Activated CD8-positive, alpha-beta memory T cell treated with anti-CD3 and anti-CD28 coated beads, Interleukin-2, amount 50 U/mL, for 1 hour (primary cell): ENCODE measurements around the gene SRCAP.
"Not testable (repeated sequence)": the region's sequence is repeated elsewhere in the genome, so short reads cannot be mapped to it uniquely, and the experiment has no call there.

Source experiments
- DNase-seq: peaks from one replicate; pipeline ENCODE4 v3.0.0-alpha.2; 2020; ENCODE audit errors: extremely low read depth

SRCAP gene

DNA sequence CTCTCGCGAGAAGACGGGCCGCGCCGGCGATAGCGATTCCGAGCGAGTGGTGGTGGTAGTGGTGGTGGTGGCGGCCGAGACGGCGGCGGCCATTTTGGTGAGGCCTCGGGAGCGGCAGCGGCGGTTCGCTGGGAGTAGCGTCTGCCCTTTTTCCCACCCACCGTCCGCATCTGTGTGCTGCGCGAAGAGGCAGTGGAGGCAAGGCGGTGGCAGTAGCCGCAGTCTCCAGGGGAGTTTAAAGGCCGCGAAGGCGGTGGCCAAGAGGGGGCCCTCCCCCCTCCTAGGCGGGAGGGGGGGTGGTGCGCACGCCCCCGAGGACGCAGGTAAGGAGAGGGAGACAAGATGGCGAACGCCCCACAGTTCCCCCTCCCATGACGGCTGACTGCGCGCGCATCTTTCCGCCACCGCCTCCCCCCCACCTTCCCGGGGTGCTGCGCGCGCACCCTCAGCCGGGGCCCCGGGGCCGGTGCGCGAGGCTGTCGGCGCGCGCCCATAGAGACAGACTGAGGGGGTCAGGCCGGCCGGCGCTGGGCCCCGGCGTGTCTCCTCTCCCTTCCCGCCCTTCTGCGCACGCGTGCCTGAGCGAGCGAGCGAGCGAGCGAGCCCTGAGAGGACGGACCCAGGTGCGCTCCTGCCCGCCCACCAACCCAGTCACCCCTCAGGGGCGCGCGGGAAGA is 694 bp upstream of the SRCAP start:
- DNase-seq, result peak; percentile 99

DNA sequence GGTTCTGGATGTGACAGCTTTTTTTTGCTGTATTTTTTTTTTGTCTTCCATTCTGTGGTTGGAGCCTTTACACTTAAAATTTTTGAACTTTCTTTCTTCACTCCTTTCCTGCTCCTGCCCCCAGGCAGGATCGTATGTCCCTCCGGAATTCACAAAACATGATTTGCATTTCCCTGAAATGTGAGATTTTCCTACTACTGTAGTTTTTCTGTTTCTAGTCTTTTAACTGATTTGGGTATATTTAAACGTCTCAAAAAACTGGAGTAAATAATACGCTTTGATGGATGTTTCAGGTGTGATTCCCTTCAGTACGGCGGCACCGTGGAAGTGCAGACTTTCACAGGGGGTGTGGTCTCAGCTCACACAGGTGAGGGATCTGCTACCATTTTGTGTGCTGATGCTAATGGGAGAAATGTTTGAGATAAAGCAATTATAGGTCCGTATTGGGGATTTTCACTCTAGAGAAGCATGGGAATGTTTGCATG is 686 bp downstream of the SRCAP start:
- no peak for DNase-seq

DNA sequence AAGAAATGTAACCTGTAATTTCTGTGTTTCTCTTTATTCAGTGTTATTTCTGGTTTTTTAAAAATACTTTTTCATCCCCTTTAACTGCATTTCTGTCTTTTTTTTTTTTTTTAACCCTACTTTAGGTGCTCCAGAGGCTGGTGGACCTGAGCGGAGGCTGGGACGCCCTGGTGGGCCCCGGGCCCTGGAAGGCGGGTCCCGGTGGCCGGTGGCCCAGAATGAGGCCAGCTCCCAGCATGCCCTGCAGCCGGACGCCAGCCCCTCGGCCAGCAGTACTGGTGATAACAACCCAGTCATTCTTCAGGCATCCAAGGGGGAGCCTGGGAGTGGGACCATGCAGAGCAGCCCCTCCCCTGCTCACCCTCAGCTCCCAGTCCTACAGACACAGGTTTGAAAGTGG is 1.5 kb downstream of the SRCAP start:
- DNase-seq, result no peak

DNA sequence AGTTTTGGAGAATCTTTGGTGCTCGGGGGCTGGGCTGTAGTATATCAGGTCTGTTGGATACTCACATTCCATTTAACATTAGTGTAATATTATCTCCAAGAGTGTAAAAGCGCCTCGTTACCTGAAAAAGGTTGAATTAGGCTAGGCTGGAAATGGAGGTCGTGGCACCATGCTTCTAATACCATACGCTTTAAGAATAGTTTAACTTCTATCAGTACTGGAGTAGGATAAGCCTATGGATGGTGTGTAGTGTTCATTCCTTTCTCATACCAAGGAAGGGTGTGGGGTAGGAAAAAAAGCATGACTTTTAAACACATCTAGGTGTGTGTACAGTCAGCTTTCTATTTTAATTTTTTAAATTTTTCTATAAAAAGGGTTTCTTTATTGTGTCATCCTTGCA is 2.0 kb downstream of the SRCAP start:
- DNase-seq, result no peak

DNA sequence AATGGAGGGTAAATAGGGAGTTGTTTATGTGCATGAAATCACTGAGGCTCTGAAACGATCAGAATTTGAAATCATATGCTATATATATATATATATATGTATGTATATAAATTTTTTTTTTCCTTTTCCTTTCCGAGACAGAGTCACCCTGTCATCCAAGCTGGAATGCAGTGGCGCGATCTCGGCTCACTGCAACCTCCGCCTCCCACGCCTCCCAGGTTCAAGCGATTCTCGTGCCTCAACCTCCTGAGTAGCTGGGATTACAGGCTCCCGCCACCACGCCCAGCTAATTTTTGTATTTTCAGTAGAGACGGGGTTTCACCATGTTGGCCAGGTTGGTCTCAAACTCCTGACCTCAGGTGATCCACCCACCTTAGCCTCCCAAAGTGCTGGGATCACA is 4.1 kb downstream of the SRCAP start:
- DNase-seq, result not testable (repeated sequence)

DNA sequence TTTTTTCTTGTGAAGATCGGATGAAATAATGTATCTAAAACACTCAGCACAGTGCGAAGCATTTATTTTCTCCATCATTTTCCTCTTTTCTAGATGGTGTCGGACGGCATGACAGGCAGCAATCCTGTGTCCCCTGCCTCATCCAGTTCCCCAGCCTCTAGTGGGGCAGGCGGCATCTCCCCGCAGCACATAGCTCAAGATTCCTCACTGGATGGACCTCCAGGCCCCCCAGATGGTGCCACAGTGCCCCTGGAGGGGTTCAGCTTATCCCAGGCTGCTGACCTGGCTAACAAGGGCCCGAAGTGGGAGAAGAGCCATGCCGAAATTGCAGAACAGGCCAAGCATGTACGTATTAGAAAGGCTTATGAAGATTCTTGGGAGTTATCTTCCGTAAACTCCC is 5.0 kb downstream of the SRCAP start:
- no peak for DNase-seq

DNA sequence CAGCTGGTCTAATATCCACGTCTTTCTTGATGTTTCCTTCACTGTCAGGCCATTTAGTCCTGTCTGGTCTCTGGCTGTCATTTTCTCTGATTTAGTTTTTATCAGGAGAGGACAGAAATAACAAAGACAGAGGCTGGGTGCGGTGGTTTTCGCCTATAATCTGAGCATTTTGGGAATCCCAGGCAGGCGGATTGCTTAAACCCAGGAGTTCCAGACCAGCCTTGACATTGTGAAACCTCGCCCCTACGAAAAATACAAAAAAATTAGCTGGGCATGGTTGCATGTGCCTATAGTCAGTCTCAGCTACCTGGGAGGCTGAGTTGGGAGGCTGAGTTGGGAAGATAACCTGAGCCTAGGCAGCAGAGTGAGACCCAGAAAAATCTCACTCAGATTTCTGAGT is 7.1 kb downstream of the SRCAP start:
- DNase-seq, result no peak

DNA sequence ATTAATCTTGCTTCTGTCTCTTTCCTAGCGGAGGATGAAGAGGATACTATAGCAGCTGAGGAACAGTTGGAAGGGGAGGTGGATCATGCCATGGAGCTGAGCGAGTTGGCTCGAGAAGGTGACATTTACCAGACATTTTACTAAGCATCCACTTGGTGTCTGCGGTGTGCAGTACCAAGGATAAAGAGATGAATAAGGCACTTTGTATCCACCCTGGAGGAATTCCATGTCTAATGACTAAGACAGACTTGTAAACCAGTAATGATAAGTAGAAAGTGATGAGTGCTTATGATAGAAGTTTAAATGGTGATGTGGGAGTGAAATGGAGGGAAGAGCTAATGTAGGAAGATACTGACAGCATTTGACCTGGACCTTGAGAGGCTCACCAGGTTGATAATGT is 12.0 kb downstream of the SRCAP start:
- no peak for DNase-seq

DNA sequence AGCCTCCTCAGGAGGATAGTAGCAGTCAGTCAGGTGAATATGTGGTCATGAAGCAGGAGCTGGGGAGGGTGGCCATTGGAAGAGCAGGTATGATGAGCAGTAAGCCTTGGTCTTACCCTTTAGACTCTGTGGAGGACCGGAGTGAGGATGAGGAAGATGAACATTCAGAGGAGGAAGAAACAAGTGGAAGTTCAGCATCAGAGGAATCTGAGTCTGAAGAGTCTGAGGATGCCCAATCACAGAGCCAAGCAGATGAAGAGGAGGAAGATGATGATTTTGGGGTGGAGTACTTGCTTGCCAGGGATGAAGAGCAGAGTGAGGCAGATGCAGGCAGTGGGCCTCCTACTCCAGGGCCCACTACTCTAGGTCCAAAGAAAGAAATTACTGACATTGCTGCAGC is 12.7 kb downstream of the SRCAP start:
- no peak for DNase-seq

DNA sequence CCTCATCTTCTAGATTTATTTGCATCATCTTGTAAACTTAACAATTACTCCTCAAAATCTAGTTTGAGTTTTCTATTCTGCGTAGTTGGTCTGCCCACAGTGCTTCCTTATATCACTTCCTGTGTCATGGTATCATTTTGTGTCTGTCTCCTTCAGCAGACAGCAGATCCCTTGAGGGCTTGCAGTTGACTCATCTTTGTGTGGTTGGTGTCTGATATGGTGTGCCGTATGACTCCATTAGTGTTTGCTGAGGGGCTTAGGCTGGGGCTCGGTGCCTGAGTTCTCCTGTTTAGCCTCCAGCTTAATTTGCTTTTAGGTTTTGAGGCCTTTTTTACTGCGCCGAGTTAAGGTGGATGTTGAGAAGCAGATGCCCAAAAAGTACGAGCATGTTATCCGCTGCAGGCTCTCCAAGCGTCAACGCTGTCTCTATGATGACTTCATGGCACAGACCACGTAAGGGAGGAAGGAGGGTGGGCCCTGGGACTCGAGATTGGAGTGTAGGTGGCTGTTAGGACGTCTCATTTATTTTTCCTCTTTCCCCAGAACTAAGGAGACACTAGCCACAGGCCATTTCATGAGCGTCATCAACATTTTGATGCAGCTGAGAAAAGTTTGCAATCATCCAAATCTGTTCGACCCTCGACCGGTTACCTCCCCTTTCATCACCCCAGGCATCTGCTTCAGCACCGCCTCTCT is 16.9 kb downstream of the SRCAP start:
- peak; percentile 9 for DNase-seq

DNA sequence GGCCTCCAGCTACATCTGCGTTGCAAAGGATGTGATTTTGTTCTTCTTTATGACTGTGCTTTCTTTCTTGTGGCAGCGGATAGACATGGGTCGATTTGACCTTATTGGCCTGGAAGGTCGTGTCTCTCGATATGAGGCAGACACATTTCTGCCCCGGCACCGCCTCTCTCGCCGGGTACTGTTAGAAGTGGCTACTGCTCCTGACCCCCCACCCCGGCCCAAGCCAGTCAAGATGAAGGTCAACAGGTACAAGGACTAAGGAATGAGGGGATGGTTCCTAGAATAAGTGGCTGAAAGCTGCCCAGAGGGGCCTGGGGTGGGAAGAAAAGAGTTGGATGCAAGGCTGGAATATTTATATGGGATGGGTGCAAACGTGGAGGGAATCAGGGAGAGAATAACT is 21.1 kb downstream of the SRCAP start:
- DNase-seq, result no peak

DNA sequence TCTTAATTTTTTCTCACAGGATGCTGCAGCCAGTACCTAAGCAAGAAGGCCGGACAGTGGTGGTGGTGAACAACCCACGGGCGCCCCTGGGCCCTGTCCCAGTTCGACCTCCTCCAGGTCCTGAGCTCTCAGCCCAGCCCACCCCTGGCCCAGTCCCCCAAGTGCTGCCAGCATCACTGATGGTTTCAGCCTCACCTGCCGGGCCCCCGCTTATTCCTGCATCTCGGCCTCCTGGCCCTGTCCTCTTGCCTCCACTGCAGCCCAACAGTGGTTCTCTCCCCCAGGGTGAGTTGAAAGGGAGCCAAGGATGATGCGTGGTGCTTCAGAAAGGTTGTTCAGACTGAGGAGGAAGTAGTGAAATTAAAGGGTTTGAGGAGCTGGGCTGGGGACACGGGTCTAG is 21.7 kb downstream of the SRCAP start:
- DNase-seq, result no peak

DNA sequence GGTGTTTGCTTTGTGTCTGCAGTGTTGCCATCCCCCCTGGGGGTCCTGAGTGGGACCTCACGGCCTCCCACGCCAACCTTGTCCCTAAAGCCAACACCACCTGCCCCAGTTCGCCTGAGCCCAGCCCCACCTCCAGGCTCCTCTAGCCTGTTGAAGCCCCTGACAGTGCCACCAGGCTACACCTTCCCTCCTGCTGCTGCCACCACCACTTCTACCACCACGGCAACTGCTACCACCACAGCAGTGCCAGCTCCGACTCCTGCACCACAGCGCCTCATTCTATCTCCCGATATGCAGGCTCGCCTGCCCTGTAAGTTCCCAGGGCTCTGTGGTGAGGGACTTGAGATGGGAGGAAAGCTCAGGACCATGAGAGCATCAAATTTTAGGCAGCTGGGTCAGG is 22.2 kb downstream of the SRCAP start:
- no peak for DNase-seq

DNA sequence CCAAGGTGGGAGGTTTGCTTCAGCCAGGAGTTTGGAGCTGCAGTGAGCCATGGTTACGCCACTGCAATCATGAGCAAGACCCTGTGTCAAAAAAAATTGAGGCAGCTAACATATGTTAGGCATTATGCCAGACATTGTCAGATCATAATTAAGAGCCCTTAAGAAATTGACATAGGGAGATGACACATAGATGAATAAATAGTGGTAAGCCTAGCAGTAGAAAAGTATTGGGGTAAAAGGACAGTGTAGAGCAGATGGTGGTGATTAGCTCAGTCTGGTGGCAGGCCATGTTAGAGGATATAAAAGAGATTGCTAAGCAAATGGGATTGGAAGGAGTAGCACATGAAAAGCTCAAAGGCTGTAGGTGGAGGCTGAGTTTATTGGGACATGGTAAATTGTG is 22.6 kb downstream of the SRCAP start:
- DNase-seq, result no peak

DNA sequence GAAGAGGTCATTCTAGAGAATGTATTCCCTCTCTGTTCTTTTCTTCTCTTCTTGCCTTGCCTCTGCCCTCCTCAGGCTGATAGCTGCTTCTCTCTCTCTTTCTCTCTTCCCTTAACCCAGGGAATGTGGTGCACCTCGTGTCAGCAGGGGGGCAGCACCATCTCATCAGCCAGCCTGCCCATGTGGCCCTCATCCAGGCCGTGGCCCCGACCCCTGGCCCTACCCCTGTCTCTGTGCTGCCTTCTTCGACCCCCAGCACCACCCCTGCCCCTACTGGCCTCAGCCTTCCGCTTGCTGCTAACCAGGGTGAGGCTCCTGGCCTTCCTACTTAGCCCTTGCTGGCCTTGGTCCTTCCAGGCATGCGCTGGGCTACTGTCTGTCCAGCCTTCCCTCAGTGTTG is 23.5 kb downstream of the SRCAP start:
- DNase-seq, result no peak

DNA sequence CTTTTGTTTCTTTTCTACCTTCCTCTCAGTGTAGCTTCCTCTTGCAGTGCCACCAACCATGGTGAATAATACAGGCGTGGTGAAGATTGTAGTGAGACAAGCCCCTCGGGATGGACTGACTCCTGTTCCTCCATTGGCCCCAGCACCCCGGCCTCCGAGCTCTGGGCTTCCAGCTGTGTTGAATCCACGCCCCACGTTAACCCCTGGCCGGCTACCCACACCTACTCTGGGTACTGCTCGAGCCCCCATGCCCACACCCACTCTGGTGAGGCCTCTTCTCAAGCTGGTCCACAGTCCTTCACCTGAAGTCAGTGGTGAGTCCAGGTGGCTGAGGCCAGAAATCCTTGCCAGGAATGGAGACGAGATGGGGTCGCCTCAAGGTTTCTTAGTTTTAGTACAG is 23.9 kb downstream of the SRCAP start:
- DNase-seq, result no peak

DNA sequence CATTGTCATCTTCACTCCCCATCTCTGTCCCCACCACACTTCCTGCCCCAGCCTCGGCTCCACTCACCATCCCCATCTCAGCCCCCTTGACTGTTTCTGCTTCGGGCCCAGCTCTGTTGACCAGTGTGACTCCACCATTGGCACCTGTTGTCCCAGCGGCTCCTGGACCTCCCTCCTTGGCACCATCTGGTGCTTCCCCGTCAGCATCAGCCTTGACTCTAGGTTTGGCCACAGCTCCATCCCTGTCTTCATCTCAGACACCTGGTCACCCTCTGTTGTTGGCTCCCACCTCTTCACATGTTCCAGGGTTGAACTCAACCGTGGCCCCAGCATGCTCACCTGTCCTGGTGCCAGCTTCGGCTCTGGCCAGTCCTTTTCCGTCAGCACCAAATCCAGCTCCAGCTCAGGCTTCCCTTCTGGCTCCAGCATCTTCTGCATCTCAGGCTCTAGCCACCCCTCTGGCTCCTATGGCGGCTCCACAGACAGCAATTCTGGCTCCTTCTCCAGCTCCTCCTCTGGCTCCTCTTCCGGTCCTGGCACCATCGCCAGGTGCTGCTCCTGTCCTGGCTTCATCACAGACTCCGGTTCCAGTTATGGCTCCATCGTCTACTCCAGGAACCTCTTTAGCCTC is 24.9 kb downstream of the SRCAP start:
- no peak for DNase-seq

DNA sequence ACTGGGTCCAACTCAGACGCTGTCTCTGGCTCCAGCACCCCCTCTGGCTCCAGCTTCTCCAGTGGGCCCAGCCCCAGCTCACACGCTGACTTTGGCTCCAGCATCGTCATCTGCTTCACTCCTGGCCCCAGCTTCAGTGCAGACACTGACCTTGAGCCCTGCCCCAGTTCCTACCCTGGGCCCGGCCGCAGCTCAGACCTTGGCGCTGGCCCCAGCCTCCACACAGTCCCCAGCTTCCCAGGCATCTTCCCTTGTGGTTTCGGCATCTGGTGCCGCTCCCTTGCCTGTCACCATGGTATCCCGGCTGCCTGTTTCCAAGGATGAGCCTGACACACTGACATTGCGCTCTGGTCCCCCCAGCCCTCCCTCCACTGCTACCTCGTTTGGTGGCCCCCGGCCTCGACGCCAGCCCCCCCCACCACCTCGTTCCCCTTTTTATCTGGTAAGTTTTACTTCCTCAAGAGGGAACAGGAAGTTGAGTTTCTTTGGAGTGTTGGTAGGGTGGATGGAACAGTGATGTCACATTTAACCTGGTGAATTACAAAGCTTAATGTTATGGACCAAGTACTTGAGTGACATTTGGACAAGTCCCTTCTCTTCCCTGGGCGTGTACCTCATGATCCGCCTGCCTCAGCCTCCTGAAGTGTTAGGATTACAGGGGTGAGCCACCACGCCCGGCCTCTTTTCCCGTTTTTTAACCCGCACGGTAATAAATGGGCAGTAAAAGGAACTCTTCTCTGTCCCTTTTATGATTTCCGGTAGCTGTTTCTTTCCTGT is 25.9 kb downstream of the SRCAP start:
- no peak for DNase-seq

DNA sequence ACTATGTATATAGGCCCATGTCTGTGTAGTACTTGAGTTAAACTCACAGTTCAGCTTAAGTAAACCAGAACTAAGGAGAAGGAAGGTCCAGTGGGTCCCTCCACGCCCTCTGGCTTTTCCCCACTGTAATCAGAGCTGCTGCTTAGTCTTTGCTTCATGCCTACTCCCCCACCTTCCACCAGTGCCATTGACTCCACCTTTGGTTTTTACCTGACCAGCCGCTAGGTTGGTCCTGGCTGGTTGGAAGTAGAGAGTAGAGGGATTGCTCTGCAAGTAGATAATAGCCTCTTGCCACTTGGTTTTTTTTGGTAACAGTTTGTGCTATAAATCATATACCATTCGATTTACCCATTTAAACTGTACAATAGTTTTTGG is 26.4 kb downstream of the SRCAP start:
- DNase-seq, result no peak

DNA sequence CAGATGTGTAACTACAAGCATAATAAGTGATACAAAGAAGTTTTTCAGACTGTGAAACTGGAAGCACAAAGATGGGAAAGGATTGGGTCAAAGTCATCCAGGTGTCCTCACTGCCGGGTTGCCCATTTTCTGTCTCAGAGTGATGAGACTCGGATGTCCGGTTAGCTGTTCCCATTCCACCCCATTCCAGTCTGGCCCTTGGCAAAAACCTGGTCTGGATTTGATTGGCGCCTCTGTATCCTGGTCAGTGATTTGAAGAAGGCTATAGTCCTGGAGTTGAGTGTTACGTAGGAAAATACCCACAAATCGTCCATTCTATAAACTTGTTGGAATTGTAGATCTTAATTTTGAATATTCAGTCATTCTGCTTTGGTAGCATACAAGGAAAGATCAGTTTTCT is 29.4 kb downstream of the SRCAP start:
- no peak for DNase-seq

DNA sequence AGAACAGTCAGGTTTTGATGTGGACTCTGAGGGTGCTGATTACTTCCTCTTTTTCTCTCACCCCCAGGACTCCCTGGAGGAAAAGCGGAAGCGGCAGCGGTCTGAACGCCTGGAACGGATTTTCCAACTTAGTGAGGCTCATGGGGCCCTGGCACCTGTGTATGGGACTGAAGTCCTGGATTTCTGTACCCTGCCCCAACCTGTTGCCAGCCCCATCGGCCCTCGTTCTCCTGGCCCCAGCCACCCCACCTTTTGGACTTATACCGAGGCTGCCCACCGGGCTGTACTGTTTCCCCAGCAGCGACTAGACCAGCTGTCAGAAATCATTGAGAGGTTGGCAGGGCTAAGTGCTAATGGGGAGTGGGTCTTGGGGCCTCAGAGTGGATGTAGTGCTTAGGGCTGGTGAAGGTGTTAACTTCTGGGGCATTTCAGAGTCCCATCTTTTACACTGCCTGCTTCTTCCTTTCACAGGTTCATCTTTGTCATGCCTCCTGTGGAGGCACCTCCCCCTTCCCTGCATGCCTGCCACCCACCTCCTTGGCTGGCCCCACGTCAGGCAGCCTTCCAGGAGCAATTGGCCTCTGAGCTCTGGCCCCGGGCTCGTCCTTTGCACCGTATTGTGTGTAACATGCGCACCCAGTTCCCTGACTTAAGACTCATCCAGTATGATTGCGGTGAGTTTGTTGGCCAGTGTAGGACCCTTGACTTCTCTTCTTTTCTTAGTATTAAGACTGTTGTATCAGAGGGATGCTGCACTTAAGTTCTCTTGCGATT is 30.1 kb downstream of the SRCAP start:
- no peak for DNase-seq

DNA sequence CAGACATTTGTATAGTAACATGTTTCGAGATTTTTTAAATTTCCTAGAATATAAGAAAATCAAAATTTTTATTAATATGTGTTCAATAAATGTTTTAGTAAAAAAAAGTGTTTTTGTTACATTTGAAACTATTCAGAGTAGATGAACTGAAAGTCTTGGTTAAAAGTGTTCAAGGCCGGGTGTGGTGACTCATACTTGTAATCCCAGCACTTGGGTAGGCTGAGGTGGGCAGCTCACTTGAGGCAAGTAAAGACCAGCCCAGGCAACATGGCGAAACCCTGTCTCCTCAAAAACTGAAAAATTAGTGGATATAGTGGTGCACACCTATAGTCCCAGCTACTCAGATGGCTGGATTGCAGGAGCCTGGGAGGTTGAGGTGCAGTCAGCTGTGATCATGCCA is 32.4 kb downstream of the SRCAP start:
- DNase-seq, result no peak
